ENCODE data around the gene SLC1A5.

DNA sequence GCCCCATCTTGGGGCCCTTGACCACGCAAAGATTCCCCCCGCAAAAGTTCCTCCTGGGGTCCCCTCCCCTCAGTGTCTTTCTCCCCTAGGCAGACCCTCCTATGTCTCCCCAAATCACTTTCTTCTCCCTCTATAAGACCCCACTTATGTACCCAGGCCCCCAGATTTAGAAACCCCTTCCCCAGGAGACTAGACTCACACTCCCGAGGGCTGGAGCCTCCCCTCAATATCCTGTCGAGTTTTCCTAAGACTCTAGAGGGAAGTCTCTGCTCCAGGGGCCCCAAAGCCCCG, 1.4 kb downstream of the SLC1A5 start:
- TF ChIP-seq, protein P1, sequence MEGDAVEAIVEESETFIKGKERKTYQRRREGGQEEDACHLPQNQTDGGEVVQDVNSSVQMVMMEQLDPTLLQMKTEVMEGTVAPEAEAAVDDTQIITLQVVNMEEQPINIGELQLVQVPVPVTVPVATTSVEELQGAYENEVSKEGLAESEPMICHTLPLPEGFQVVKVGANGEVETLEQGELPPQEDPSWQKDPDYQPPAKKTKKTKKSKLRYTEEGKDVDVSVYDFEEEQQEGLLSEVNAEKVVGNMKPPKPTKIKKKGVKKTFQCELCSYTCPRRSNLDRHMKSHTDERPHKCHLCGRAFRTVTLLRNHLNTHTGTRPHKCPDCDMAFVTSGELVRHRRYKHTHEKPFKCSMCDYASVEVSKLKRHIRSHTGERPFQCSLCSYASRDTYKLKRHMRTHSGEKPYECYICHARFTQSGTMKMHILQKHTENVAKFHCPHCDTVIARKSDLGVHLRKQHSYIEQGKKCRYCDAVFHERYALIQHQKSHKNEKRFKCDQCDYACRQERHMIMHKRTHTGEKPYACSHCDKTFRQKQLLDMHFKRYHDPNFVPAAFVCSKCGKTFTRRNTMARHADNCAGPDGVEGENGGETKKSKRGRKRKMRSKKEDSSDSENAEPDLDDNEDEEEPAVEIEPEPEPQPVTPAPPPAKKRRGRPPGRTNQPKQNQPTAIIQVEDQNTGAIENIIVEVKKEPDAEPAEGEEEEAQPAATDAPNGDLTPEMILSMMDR (IDR thresholded peaks at IDR 0.05): no peak
- TF ChIP-seq POLR2AphosphoS5 (IDR thresholded peaks at IDR 0.05): no peak

Data from prostate gland (tissue), 2 donors.